ENCODE data around the gene ZSCAN1.

GRCh38 chr19:58083021-58083420, 49.2 kb downstream of the ZSCAN1 start:
- TF ChIP-seq EZH2 (IDR thresholded peaks at IDR 0.05; ENCODE audit: borderline replicate concordance) = no peak
- no peak for TF ChIP-seq CTCF (IDR thresholded peaks at IDR 0.05; ENCODE audit: poor library complexity)
- TF ChIP-seq EZH2phosphoT487 (IDR thresholded peaks at IDR 0.05; ENCODE audit: low read depth, severe bottlenecking, unreplicated experiment) = no peak
